HG03457 (cell line): Measurements from ENCODE around the gene HPDL.
"Not testable (repeated sequence)": the region's sequence is repeated elsewhere in the genome, so short reads cannot be mapped to it uniquely, and the experiment has no call there.

Experiments
- ATAC-seq: cut with Tn5 transposase; IDR thresholded peaks from one replicate; pipeline ENCODE4 v1.9.1; 2021; ENCODE audit warnings: moderate number of reproducible peaks; ENCODE audit not compliant: unreplicated experiment

HPDL gene

DNA sequence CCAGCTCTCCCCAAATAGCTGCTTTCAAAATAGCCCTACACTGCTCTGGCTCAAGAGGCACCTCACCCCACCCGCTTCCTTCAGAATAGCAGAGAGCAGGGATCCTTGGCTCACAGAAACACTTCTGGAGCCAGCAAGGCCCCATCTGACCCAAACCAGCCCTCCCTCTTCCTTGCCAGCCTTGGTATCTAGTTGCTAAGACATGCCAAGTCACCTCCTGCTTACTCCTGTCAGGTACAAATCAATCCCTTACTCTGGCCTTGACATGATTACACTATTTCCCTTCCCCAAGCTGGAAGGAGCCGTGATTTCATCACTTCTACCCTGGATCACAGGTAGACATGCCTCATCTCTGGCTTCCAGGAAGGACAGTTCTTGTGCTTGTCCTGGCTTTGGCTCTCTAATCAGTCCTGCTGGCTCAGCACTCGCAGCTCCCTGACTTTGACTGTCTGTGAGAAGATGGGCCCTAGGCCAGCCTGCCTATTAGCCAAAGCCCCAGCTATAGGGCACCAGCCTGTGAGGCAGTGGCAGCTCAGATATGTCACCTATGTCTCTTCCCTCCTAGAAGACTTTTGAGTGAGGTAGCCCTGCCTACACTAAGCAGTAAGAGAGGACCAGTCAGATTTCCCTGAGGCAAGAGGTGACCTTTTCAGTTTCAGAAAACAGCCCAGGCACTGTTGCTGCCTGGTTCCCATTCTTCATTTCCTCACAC, 22.4 kb downstream of the HPDL start:
- ATAC-seq: no peak

DNA sequence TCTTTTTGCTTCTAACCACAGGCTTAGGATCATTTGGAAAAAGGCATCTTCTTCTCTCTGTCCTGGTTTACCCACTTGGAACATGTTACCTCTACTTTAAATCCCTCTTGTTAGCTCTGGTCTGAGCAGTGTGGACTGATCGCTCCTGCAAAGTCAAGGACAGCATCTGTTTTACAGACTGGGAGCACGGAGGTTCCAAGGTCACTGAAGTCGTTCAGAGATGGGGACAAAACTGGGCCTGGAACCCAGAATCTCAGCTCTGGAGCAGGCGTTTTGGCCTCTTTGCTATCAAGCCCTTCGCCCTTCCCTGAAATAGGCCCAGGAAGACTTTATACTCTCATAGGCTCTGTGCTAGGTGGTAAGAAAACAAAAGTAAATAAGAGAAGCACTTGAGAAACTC, 24.8 kb downstream of the HPDL start:
- no peak for ATAC-seq

DNA sequence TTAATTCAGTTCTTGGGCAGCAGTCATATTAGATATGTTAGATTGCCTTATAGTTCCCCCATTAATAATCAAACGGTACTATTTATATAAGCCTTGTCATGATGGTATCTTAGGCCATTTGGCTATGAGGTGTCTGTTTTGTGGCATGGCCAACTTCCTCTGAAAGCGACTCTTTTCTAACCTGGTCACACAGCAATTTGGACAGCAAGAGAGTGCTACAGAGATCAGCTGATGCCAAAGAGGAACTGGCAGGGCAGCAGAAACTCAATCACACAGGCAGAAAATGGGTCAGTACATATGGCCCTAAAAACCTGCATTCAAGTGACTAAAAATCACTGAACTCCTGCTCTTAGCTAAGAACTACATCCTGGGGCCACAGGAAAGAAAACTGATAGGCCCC, 27.0 kb downstream of the HPDL start:
- no peak for ATAC-seq

DNA sequence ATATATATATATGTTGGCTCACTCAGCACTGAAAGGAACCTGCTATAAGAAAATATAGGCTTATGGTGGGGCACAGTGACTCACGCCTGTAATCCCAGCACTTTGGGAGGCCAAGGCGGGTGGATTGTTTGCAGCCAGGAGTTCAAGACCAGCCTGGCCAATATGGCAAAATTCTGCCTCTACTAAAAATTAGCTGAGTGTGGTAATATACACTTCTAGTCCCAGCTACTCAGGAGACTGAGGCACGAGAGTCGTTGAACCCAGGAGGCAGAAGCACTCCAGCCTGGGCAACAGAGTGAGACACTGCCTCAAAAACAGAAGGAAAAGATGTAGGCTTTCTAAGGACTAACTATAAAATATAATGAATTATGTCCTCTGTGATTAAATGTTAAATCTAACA, 28.1 kb downstream of the HPDL start:
- ATAC-seq: no peak

DNA sequence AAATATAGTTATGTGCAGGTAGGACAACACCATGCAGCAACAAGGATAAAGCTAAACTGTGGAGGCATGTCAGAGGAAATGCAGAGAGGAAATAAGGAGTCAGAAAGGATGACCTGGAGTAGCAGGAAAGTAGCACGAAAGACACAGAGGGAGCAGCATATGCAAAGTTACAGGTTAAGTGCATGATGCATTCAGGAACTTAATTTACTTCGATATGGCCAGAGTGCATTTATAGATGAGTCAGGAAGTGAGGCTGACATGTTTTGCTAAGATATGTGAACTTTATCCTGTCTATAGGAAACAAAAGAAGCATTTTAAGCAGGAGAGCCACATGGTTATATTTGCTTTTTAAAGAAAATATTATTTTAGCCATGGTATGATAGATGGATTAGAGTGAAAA, 29.0 kb downstream of the HPDL start:
- ATAC-seq: no peak

DNA sequence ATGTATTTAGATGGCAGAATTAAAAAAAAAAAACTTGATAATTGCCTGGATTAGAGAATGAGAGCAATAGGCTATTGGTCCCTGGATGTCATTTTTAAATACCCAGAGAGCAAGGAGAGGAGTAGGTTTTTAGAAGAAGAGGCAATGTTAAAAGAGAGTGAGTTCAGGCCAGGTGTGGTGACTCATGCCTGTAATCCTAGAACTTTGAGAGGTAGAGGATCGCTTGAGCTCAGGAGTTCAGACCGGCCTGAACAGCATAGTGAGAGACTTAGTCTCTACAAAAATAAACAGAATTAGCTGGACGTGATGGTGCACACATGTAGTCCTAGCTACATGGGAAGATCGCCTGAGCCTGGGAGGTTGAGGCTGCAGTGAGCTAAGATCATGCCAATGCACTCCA, 29.5 kb downstream of the HPDL start:
- no peak for ATAC-seq

DNA sequence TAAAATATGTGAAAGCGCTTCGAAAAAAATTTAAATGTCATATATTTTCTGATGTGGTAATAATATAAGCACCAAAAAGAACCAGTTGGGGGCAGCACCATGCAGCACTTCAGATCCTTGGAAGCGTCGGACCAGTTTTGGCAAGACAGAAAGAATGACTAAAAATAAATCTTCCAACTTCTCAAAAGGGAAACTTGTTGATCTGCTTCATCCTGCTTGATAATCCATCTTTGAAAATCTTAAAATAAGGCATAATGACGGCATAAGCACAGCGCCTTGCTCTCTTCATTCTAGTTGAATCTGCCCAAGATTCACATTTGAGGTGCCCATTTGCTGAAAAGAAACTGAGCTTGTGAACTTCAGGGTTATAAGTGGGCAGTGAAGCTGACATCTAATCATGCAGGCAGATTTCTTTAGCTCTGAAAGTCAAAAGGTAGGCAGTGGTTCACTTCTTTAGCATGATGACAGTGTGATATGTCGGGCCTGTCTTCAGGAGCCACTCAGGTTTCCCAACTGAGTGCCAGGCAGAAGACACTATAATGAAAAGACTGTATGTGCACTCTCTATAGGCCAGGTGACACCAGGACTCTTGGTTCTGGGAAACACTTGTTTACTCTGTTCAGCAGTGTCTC, 33.3 kb downstream of the HPDL start:
- ATAC-seq: no peak

DNA sequence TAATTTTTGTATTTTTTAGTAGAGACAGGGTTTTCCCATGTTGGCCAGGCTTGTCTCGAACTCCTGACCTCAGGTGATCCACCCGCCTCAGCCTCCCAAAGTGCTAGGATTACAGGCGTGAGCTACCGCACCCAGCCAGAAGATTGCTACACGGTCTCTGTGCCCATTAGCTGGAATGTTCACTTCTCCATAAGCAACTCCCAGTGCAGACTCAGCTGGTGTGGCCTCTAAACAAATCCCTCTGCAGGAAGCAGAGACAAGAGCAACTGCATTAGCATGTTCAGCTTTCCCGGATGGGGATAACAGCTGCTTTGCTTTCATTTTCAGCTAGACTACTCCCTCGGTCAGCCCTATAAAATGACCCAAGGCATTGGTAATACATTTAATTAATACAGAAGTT, 34.3 kb downstream of the HPDL start:
- not testable (repeated sequence) for ATAC-seq

DNA sequence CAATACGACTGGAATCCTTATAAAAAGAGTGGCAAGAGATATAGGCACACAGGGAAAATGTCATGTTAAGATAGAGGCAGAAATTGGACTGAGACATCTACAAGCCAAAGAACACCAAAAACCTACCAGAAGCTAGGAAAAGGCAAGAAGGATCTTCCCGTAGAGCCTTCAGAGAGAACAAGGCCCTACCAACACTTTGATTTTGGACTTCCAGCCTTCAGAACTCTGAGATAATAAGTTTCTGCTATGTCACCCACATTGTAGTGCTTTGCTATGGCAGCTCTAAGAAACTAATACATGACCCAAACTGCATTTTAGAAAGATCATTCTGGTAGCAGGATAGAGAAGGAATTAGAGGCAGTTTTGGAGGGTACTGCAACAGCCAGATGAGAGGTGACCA, 37.6 kb downstream of the HPDL start:
- no peak for ATAC-seq

DNA sequence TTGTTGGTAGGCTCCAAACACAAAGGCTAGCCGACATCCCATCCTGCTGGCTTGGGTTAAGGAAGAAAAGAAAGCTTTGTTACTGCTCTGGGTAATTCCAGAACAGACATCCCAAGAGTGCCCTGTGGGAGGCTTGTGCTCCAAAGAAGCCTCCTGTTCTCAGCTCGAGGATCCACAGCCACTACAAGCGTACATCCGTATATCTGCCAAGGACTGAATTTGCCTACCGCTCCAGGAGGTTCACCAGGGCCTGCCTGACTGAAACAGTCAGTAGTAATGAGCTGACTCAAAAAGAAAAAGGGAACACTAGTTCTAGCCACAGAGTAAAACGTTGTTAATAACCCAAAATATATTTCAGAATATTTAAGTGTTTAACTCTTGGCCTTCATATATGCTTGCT, 38.4 kb downstream of the HPDL start:
- no peak for ATAC-seq

DNA sequence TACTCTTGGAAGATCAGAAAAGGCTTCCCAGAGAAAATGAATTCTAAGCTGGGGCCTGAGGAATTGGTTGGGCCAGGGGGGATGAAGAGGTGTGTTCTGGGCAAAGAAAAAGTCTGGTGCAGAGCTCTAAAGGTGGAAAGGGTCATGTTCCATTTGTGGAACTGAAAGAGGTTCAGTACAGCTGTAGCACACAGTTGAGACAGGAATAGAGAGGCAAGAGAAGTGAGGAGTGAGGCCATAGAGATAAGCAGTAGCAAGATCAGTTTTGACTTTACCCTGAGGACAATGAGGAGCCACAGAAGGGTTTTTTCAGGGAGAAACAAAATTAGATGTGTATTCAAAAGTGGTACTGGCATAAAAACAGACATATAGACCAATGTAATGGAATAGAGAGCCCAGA, 43.9 kb downstream of the HPDL start:
- ATAC-seq: no peak

DNA sequence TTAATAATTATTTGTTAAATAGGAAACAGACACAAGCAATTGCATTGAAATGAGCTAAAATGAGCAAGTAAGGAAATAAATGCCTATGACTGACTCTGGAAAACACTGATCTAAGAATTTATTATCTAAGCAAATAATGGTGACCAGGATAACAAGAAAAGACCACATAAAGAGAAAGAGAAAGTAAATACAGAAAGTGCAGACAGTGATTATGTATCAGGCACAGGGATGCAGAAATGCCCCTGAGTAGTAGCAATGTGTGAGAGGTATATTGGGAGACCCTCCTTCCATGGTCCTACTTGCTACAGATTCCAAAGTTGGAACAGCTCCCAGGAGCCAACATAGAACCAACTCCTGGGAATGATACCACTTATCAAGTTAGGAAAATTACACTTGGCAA, 46.9 kb downstream of the HPDL start:
- no peak for ATAC-seq

DNA sequence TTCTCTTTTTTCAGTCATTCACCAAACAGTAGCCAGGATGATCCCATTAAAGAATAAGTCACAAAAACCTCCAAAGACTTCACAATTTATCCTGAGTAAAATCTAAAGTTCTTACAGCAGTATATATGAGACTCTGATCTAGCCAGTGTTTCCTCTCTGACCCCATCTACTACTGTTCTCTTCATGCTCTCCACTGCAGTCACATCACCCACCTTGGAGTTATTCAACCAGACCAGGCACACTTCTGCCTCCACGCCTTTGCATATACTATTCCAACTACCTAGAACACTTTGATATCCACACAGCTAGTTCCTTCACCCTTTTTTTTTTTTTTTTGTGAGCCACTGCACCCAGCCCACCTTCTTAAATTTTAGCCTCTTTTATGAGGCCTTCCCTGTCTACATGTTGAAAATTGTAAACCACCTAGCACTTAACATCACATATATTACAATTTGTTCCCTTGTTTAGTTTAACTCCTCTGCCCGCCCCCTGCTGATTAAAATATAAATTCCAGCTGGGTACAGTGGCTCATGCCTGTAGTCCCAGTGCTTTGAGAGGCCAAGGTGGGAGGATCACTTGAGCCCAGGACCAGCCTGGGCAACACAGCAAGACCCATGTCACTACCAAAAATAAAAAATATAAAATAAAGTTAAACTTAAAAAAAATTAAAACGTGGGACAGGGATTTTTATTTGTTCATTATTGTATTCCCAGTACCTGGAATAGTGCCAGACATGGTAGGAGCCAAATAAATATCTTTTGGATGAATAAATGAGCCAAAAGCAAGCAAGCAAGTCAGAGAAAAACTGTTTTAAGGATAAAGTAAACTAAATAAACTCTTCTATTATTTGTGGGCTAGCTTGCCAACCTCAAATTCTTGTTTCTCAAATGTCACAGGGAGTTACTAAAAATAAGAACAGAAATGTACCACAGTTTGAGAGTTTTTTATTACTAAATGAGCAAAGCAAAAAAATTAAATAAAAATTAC, 48.7 kb downstream of the HPDL start:
- ATAC-seq: no peak

DNA sequence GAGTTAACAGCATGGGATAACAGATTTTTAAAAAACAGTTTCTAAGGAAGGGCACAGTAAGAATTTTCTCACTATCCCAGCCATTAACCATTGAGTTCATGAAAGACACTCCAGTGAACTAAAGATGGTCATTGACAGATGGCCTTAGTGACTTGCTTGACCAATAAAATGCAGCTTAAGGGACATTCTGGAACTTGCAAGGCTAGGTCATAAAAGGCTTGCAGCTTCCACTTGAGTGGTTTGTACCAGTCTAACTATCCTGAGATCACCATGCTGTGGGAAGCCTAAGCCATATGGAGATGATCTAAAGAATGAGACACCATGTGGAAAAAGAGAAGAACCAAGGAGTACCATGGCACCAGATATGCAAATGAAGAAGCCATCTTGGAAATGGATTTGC, 51.5 kb downstream of the HPDL start:
- ATAC-seq: no peak
